ENCODE measurements around the gene ATOX1. TPM values are rescaled to one million over a fixed set of nuclear protein-coding genes. Genes with fewer than 3 reads are reported as not detected.

ATOX1 gene
- total RNA-seq, 1 experiment from 2014 or later = 202 TPM

- ChIA-PET POLR2A (no interaction called here), CTCF (no interaction called here)
- H3K4me3 ChIP-seq (ENCODE audit: low read depth in 2 of 2, low read length in 2 of 2) = no peak overlapping the region
- no peak overlapping the region for H3K27ac ChIP-seq (ENCODE audit: low read length)
- H3K4me1 ChIP-seq (ENCODE audit: control insufficient read depth, insufficient read depth, low read length) = no peaks in the 10 kb centered on the region
- no peaks in the 10 kb centered on the region for H3K27me3 ChIP-seq (ENCODE audit: control insufficient read depth, insufficient read depth, low read length)
- no TSS peak for BruUV-seq (replicated peaks)
- intact Hi-C loops (cut with micrococcal nuclease; ENCODE audit: unreplicated experiment) (no loop called here), in situ Hi-C loops (cut with HindIII; ENCODE audit: low pct_unique_long_range_greater_than_20kb, low sequenced_read_pairs) (no loop called here)
- H3K36me3 ChIP-seq (ENCODE audit: control insufficient read depth, insufficient read depth, low read length) = peaks cover 59% of the 10 kb centered on the region
- ATAC-seq (no peak), DNase-seq (ENCODE audit: low read depth, low spot score) (no peak)
- H3K9me3 ChIP-seq (ENCODE audit: control insufficient read depth, insufficient read depth, low read depth, low read length) = no peaks in the 10 kb centered on the region
- TF ChIP-seq SIN3A (IDR thresholded peaks at IDR 0.05; ENCODE audit: borderline replicate concordance, insufficient read depth, low read depth, low read length) (no peak), POLR2AphosphoS5 (IDR thresholded peaks at IDR 0.05; ENCODE audit: low read depth, low read length) (no peak), REST (IDR thresholded peaks at IDR 0.05; ENCODE audit: insufficient read depth in 1 of 2, low read depth in 2 of 2, low read length in 1 of 2) (no peak), CTCF (IDR thresholded peaks at IDR 0.05) (no peak), TCF7L2 (IDR thresholded peaks at IDR 0.05; ENCODE audit: low read depth, low read length) (no peak)
Measured at GRCh38 chr5:151800532-151800931, 42.1 kb upstream of the ATOX1 start.

- DNase-seq (ENCODE audit: low read depth, low spot score) = no peak
- intact Hi-C loops (cut with micrococcal nuclease; ENCODE audit: unreplicated experiment) (no loop called here), in situ Hi-C loops (cut with HindIII; ENCODE audit: low pct_unique_long_range_greater_than_20kb, low sequenced_read_pairs) (no loop called here)
- CTCF ChIA-PET = no interaction called here
- no peaks in the 10 kb centered on the region for H3K27me3 ChIP-seq (ENCODE audit: control insufficient read depth, insufficient read depth, low read length)
- ATAC-seq = no peak
- TF ChIP-seq SIN3A (IDR thresholded peaks at IDR 0.05; ENCODE audit: borderline replicate concordance, insufficient read depth, low read depth, low read length) (no peak), CTCF (IDR thresholded peaks at IDR 0.05) (no peak), REST (IDR thresholded peaks at IDR 0.05; ENCODE audit: insufficient read depth in 1 of 2, low read depth in 2 of 2, low read length in 1 of 2) (no peak), POLR2AphosphoS5 (IDR thresholded peaks at IDR 0.05; ENCODE audit: low read depth, low read length) (no peak), TCF7L2 (IDR thresholded peaks at IDR 0.05; ENCODE audit: low read depth, low read length) (no peak)
- H3K4me3 ChIP-seq (ENCODE audit: low read depth in 2 of 2, low read length in 2 of 2) = no peak overlapping the region
- no peaks in the 10 kb centered on the region for H3K4me1 ChIP-seq (ENCODE audit: control insufficient read depth, insufficient read depth, low read length)
- POLR2A ChIA-PET = no interaction called here
- no peak overlapping the region for H3K27ac ChIP-seq (ENCODE audit: low read length)
- no TSS peak for BruUV-seq (replicated peaks)
- peaks cover 58% of the 10 kb centered on the region for H3K36me3 ChIP-seq (ENCODE audit: control insufficient read depth, insufficient read depth, low read length)
- H3K9me3 ChIP-seq (ENCODE audit: control insufficient read depth, insufficient read depth, low read depth, low read length) = no peaks in the 10 kb centered on the region
Measured at GRCh38 chr5:151799407-151799806, 41.0 kb upstream of the ATOX1 start.
